Measurements from ENCODE around the gene MAN1B1. TPM values are rescaled to one million over a fixed set of nuclear protein-coding genes. Genes with fewer than 3 reads are reported as not detected.

Gene MAN1B1
- total RNA-seq, 1 experiment from 2014 or later = 50.9 TPM

- Histone ChIP-seq H3K4me2 (ENCODE audit: low read length) (no peak overlapping the region), H4K20me1 (ENCODE audit: insufficient read depth) (no peaks in the 10 kb centered on the region), H3K36me3 (ENCODE audit: control insufficient read depth in 1 of 2, insufficient read depth in 2 of 2, low read length in 2 of 2) (peaks cover 11 to 40% of the 10 kb centered on the region in 2 experiments), H3K4me1 (ENCODE audit: control insufficient read depth in 1 of 2, insufficient read depth in 2 of 2, low read length in 2 of 2) (no peaks in the 10 kb centered on the region), H3K9ac (ENCODE audit: low read length) (no peak overlapping the region), H2AFZ (ENCODE audit: low read depth, low read length, poor library complexity, severe bottlenecking) (no peak overlapping the region), H3K4me3 (replicated peaks in 1 of 2; ENCODE audit: low read depth in 1 of 2, low read length in 2 of 2) (no peak overlapping the region), H3K27ac (ENCODE audit: low read depth, low read length) (no peak overlapping the region), H3K79me2 (ENCODE audit: insufficient read depth, low read length) (no peaks in the 10 kb centered on the region), H3K9me2 (ENCODE audit: insufficient read depth) (no peaks in the 10 kb centered on the region), H3K27me3 (ENCODE audit: insufficient read depth, low read length) (no peaks in the 10 kb centered on the region), H3K9me3 (ENCODE audit: control insufficient read depth in 1 of 2, insufficient read depth in 1 of 2, low read depth in 1 of 2, low read length in 2 of 2) (peaks cover 0 to 15% of the 10 kb centered on the region in 2 experiments; a peak in 1 of 4 replicates)
- ChIA-PET RAD21 (ENCODE audit: low non-redundant PET in 1 of 2, low total read pairs in 2 of 2, uncharacterized antibody in 2 of 2, unreplicated experiment in 2 of 2) (no interaction called here), CTCF (no interaction called here), POLR2A (no interaction called here)
- BruUV-seq (replicated peaks) = no TSS peak
- TF ChIP-seq EZH2phosphoT487 (IDR thresholded peaks at IDR 0.05; ENCODE audit: borderline replicate concordance) = no peak
- no peak for TF ChIP-seq TCF7L2 (IDR thresholded peaks at IDR 0.05; ENCODE audit: borderline replicate concordance, extremely low read depth, insufficient read depth, insufficient read length)
- TF ChIP-seq FOSL1 (IDR thresholded peaks at IDR 0.05; ENCODE audit: low read depth) = no peak
- no peak for TF ChIP-seq CBX3 (IDR thresholded peaks at IDR 0.05; ENCODE audit: low read depth)
- no peak for TF ChIP-seq SIN3A (IDR thresholded peaks at IDR 0.05; ENCODE audit: low read depth)
- no peak for TF ChIP-seq EZH2 (IDR thresholded peaks at IDR 0.05)
- TF ChIP-seq SP1 (IDR thresholded peaks at IDR 0.05; ENCODE audit: low read depth) = no peak
- TF ChIP-seq CTCF (IDR thresholded peaks at IDR 0.05 in 2 of 3, conservative IDR thresholded peaks at IDR 0.05 in 1 of 3; ENCODE audit: borderline replicate concordance in 1 of 3, insufficient read depth in 1 of 3, low read depth in 2 of 3, low read length in 2 of 3) = no peak
- no peak for DNase-seq (ENCODE audit: low read depth, low spot score)
- intact Hi-C loops (cut with micrococcal nuclease) = no loop called here
- ATAC-seq = no peak
These were observed 11.1 kb downstream of the MAN1B1 start for GRCh38 chr9:137097761-137098462.

Measured in HCT116 (cell line).